Common myeloid progenitor, CD34-positive (primary cell): ENCODE measurements around the gene ZFHX3.

Source experiments
- CTCF ChIA-PET: fragments of 350-600 bp; sonication (Branson Sonifier 250); formaldehyde crosslinking; loops from one replicate; lab custom pipeline; 2021; ENCODE audit warnings: antibody characterized with exemption; lab: Charles Lee
- POLR2A ChIA-PET: fragments of 350-600 bp; sonication (Branson Sonifier 250); formaldehyde crosslinking; loops from one replicate; lab custom pipeline; 2021; ENCODE audit warnings: antibody characterized with exemption; lab: Charles Lee
- DNase-seq, 3 donors: peaks; one replicate each; pipeline versions ENCODE4 v3.0.0 to v3.0.0-alpha.2; 2013
- H3K27ac ChIP-seq, 2 experiments: 1 replicate in 1 of 2; 2 replicates in 1 of 2; pipeline ENCODE4 v1.7.0; 2013; ENCODE audit warnings: inconsistent platforms in 2 of 2, low read length in 2 of 2, mild to moderate bottlenecking in 2 of 2, low read depth in 1 of 2, moderate library complexity in 1 of 2; ENCODE audit not compliant: severe bottlenecking in 2 of 2, insufficient read depth in 1 of 2, poor library complexity in 1 of 2
- H3K27me3 ChIP-seq, 5 experiments: replicated peaks in 2 of 5; 1 replicate in 3 of 5; 2 replicates in 2 of 5; pipeline versions ENCODE4 v1.6.1 to v1.7.0; 2013; ENCODE audit warnings: low read length in 4 of 5, mild to moderate bottlenecking in 2 of 5, moderate library complexity in 2 of 5, inconsistent platforms in 1 of 5; ENCODE audit not compliant: insufficient read depth in 5 of 5, control insufficient read depth in 4 of 5
- H3K36me3 ChIP-seq, 4 experiments: 1 replicate in 2 of 4; 2 replicates in 2 of 4; pipeline versions ENCODE4 v1.6.1 to v1.7.0; 2013; ENCODE audit warnings: low read length in 3 of 4, control low read depth in 1 of 4, mild to moderate bottlenecking in 1 of 4; ENCODE audit not compliant: control insufficient read depth in 4 of 4, insufficient read depth in 4 of 4
- H3K4me1 ChIP-seq, 4 experiments: 1 replicate in 3 of 4; 2 replicates in 1 of 4; pipeline versions ENCODE4 v1.6.1 to v1.7.1; 2013; ENCODE audit warnings: low read length in 3 of 4, mild to moderate bottlenecking in 3 of 4, control low read depth in 1 of 4, inconsistent platforms in 1 of 4, moderate library complexity in 1 of 4; ENCODE audit not compliant: control insufficient read depth in 4 of 4, insufficient read depth in 4 of 4; ENCODE audit errors: control extremely low read depth in 1 of 4
- H3K4me3 ChIP-seq, 7 experiments: 1 replicate in 4 of 7; 2 replicates in 3 of 7; pipeline versions ENCODE4 v1.5.1 to v1.7.0; 2013; ENCODE audit warnings: mild to moderate bottlenecking in 7 of 7, low read length in 6 of 7, moderate library complexity in 6 of 7, inconsistent platforms in 2 of 7, low read depth in 2 of 7, control low read depth in 1 of 7; ENCODE audit not compliant: insufficient read depth in 4 of 7, control insufficient read depth in 1 of 7; ENCODE audit errors: extremely low read depth in 1 of 7
- H3K9me3 ChIP-seq, 5 experiments: 1 replicate in 4 of 5; 2 replicates in 1 of 5; pipeline versions ENCODE4 v1.6.1 to v1.7.1; 2013; ENCODE audit warnings: low read length in 4 of 5, mild to moderate bottlenecking in 2 of 5, inconsistent platforms in 1 of 5, low read depth in 1 of 5, moderate library complexity in 1 of 5; ENCODE audit not compliant: control insufficient read depth in 4 of 5, insufficient read depth in 2 of 5; ENCODE audit errors: control extremely low read depth in 1 of 5
- WGBS: methylation state at CpG from one replicate; pipeline ENCODE4 v1.1.5; 2013; ENCODE audit not compliant: insufficient coverage; 5-methylcytosine and 5-hydroxymethylcytosine counted together

The ZFHX3 gene

GRCh38 chr16:73046202-73046848, 1.6 kb downstream of the ZFHX3 start:
- Histone ChIP-seq H3K4me3 (no peak overlapping the region), H3K27ac (no peak overlapping the region), H3K27me3 (no peaks in the 10 kb centered on the region), H3K9me3 (no peaks in the 10 kb centered on the region), H3K4me1 (peaks cover 8 to 42% (median 31%) of the 10 kb centered on the region in 4 experiments), H3K36me3 (no peaks in the 10 kb centered on the region)
- no peak for DNase-seq
- CTCF ChIA-PET = interaction anchor here (1.0 kb wide), 1 partner anchor 125 kb away, joined by 3 read pairs; no protein-coding TSS in a partner anchor
- 34% methylated on average over 6 of the region's 8 CpGs for WGBS
- POLR2A ChIA-PET = interaction anchor here (0.8 kb wide), 1 partner anchor 488 kb away, joined by 8 read pairs; no protein-coding TSS in a partner anchor

GRCh38 chr16:73043828-73044467, 4.0 kb downstream of the ZFHX3 start:
- ChIA-PET CTCF (interaction anchor here (1.0 to 1.6 kb wide), 2 partner anchors 8 to 11 kb away, joined by 3 to 5 read pairs; no protein-coding TSS in a partner anchor), POLR2A (interaction anchor here (0.5 kb wide), 1 partner anchor 54 kb away, joined by 3 read pairs; no protein-coding TSS in a partner anchor)
- no peaks in the 10 kb centered on the region for H3K9me3 ChIP-seq
- H3K36me3 ChIP-seq = no peaks in the 10 kb centered on the region
- no peak overlapping the region for H3K4me3 ChIP-seq
- peaks cover 4 to 38% (median 25%) of the 10 kb centered on the region in 4 experiments for H3K4me1 ChIP-seq
- DNase-seq = no peak
- H3K27ac ChIP-seq = no peak overlapping the region
- no peaks in the 10 kb centered on the region for H3K27me3 ChIP-seq
- 100% methylated on average over 5 of the region's 6 CpGs for WGBS

- Histone ChIP-seq H3K9me3 (no peaks in the 10 kb centered on the region), H3K36me3 (no peaks in the 10 kb centered on the region), H3K27me3 (no peaks in the 10 kb centered on the region), H3K27ac (no peak overlapping the region), H3K4me1 (peaks cover 0 to 37% (median 24%) of the 10 kb centered on the region in 4 experiments), H3K4me3 (no peak overlapping the region)
- POLR2A ChIA-PET = no interaction called here
- CTCF ChIA-PET = no interaction called here
- no peak for DNase-seq
- WGBS = 96% methylated on average over 4 of the region's 4 CpGs
These were observed 5.1 kb downstream of the ZFHX3 start for GRCh38 chr16:73042807-73043206.

- ChIA-PET CTCF (no interaction called here), POLR2A (no interaction called here)
- no peaks in the 10 kb centered on the region for H3K36me3 ChIP-seq
- no peaks in the 10 kb centered on the region for H3K27me3 ChIP-seq
- WGBS = 100% methylated on average over 4 of the region's 4 CpGs
- no peak for DNase-seq
- H3K9me3 ChIP-seq = no peaks in the 10 kb centered on the region
- H3K4me3 ChIP-seq = no peak overlapping the region
- peaks cover 0 to 37% (median 25%) of the 10 kb centered on the region in 4 experiments for H3K4me1 ChIP-seq
- no peak overlapping the region for H3K27ac ChIP-seq
These were observed 6.3 kb downstream of the ZFHX3 start for GRCh38 chr16:73041676-73042075.

- H3K4me1 ChIP-seq = peaks cover 0 to 37% (median 28%) of the 10 kb centered on the region in 4 experiments
- ChIA-PET CTCF (interaction anchor here (0.6 kb wide), 1 partner anchor 20 kb away, joined by 3 read pairs; no protein-coding TSS in a partner anchor), POLR2A (no interaction called here)
These were observed 7.1 kb downstream of the ZFHX3 start for GRCh38 chr16:73040735-73041402.

GRCh38 chr16:73040136-73040535, 7.8 kb downstream of the ZFHX3 start:
- Histone ChIP-seq H3K9me3 (no peaks in the 10 kb centered on the region), H3K36me3 (no peaks in the 10 kb centered on the region), H3K4me3 (no peak overlapping the region), H3K4me1 (peaks cover 1 to 38% (median 35%) of the 10 kb centered on the region in 4 experiments), H3K27ac (no peak overlapping the region), H3K27me3 (no peaks in the 10 kb centered on the region)
- no peak for DNase-seq
- POLR2A ChIA-PET = no interaction called here
- CTCF ChIA-PET = interaction anchor here (0.6 kb wide), 1 partner anchor 20 kb away, joined by 3 read pairs; no protein-coding TSS in a partner anchor
- 80% methylated on average over 1 of the region's 6 CpGs for WGBS

More at GRCh38 chr16:73040735-73041402, 7.1 kb downstream of the ZFHX3 start:
- H3K9me3 ChIP-seq = no peaks in the 10 kb centered on the region
- no peak for DNase-seq
- H3K27ac ChIP-seq = no peak overlapping the region
- H3K27me3 ChIP-seq = no peaks in the 10 kb centered on the region
- no peak overlapping the region for H3K4me3 ChIP-seq
- H3K36me3 ChIP-seq = no peaks in the 10 kb centered on the region
- WGBS = 92% methylated on average over 4 of the region's 6 CpGs
